ENCODE measurements around the gene WNT1.

WNT1 gene

GRCh38 chr12:48958049-48958388 is 20.1 kb upstream of the WNT1 start:
- no peak overlapping the region for H4K8ac ChIP-seq (ENCODE audit: low read length)
- no peak overlapping the region for H3K14ac ChIP-seq (ENCODE audit: low read length in 2 of 2)
- H3K4me2 ChIP-seq (ENCODE audit: low read length, poor library complexity, severe bottlenecking), result peak overlapping the region; percentile 70
- H3K4me3 ChIP-seq (ENCODE audit: insufficient read depth in 1 of 2, low read depth in 1 of 2, low read length in 2 of 2), result peak overlapping the region in 1 of 2 experiments; percentile 84
- H2BK12ac ChIP-seq (ENCODE audit: low read length in 2 of 2), result no peak overlapping the region
- no peak for DNase-seq
- H3K79me1 ChIP-seq (replicated peaks; ENCODE audit: low read length, poor library complexity, severe bottlenecking), result no peaks in the 10 kb centered on the region
- H2BK15ac ChIP-seq (ENCODE audit: low read depth, poor library complexity, severe bottlenecking), result no peak overlapping the region
- H3K4ac ChIP-seq (ENCODE audit: low read depth in 1 of 2, low read length in 2 of 2), result no peak overlapping the region
- H3K27ac ChIP-seq (ENCODE audit: low read length, poor library complexity, severe bottlenecking), result no peak overlapping the region
- no peak overlapping the region for H2AK5ac ChIP-seq (ENCODE audit: low read length, severe bottlenecking)
- H3K9ac ChIP-seq (ENCODE audit: low read length), result peak overlapping the region; percentile 85
- H3K23ac ChIP-seq (ENCODE audit: low read length in 2 of 2), result no peak overlapping the region
- peaks cover 8% of the 10 kb centered on the region for H3K4me1 ChIP-seq (ENCODE audit: control insufficient read depth, insufficient read depth, low read depth, low read length)
- H4K91ac ChIP-seq (ENCODE audit: low read length), result no peak overlapping the region
- WGBS, result 89% methylated on average over 1 of the region's 3 CpGs
- peaks cover 3 to 19% of the 10 kb centered on the region in 2 experiments for H3K36me3 ChIP-seq (ENCODE audit: control insufficient read depth in 1 of 2, insufficient read depth in 2 of 2, low read depth in 1 of 2, low read length in 2 of 2)
- no peak overlapping the region for H2BK120ac ChIP-seq (ENCODE audit: low read depth, low read length)
- H3K18ac ChIP-seq (ENCODE audit: low read depth in 1 of 2, low read length in 2 of 2), result no peak overlapping the region
- no peak overlapping the region for H2AFZ ChIP-seq (ENCODE audit: low read depth, low read length)
- no peaks in the 10 kb centered on the region for H3K9me3 ChIP-seq (ENCODE audit: control insufficient read depth, low read length)
- H3K27me3 ChIP-seq (ENCODE audit: control insufficient read depth in 1 of 2, insufficient read depth in 1 of 2, low read length in 2 of 2), result peaks cover 9 to 12% of the 10 kb centered on the region in 2 experiments
- H2BK5ac ChIP-seq (ENCODE audit: low read depth, low read length, poor library complexity, severe bottlenecking), result no peak overlapping the region

- Histone ChIP-seq H2BK120ac (ENCODE audit: low read depth, low read length) (no peak overlapping the region), H3K4me2 (ENCODE audit: low read length, poor library complexity, severe bottlenecking) (no peak overlapping the region), H2BK15ac (ENCODE audit: low read depth, poor library complexity, severe bottlenecking) (no peak overlapping the region), H3K79me1 (replicated peaks; ENCODE audit: low read length, poor library complexity, severe bottlenecking) (no peaks in the 10 kb centered on the region), H3K27me3 (ENCODE audit: control insufficient read depth in 1 of 2, insufficient read depth in 1 of 2, low read length in 2 of 2) (peaks cover 24 to 25% of the 10 kb centered on the region in 2 experiments), H3K9me3 (ENCODE audit: control insufficient read depth, low read length) (no peaks in the 10 kb centered on the region), H2BK5ac (ENCODE audit: low read depth, low read length, poor library complexity, severe bottlenecking) (no peak overlapping the region), H4K91ac (ENCODE audit: low read length) (no peak overlapping the region), H3K23ac (ENCODE audit: low read length in 2 of 2) (no peak overlapping the region), H3K4ac (ENCODE audit: low read depth in 1 of 2, low read length in 2 of 2) (no peak overlapping the region), H3K9ac (ENCODE audit: low read length) (no peak overlapping the region), H3K36me3 (ENCODE audit: control insufficient read depth in 1 of 2, insufficient read depth in 2 of 2, low read depth in 1 of 2, low read length in 2 of 2) (no peaks in the 10 kb centered on the region), H3K14ac (ENCODE audit: low read length in 2 of 2) (no peak overlapping the region), H3K4me1 (ENCODE audit: control insufficient read depth, insufficient read depth, low read depth, low read length) (peaks cover 4% of the 10 kb centered on the region), H2AK5ac (ENCODE audit: low read length, severe bottlenecking) (no peak overlapping the region), H4K8ac (ENCODE audit: low read length) (no peak overlapping the region), H2AFZ (ENCODE audit: low read depth, low read length) (no peak overlapping the region), H3K27ac (ENCODE audit: low read length, poor library complexity, severe bottlenecking) (no peak overlapping the region), H3K4me3 (ENCODE audit: insufficient read depth in 1 of 2, low read depth in 1 of 2, low read length in 2 of 2) (no peak overlapping the region), H3K18ac (ENCODE audit: low read depth in 1 of 2, low read length in 2 of 2) (no peak overlapping the region), H2BK12ac (ENCODE audit: low read length in 2 of 2) (no peak overlapping the region)
- DNase-seq, result no peak
- WGBS, result 71% methylated on average over 3 of the region's 3 CpGs
Measured at GRCh38 chr12:48960834-48961233, 17.3 kb upstream of the WNT1 start.

- Histone ChIP-seq H3K27me3 (ENCODE audit: control insufficient read depth in 1 of 2, insufficient read depth in 1 of 2, low read length in 2 of 2) (peaks cover 29 to 30% of the 10 kb centered on the region in 2 experiments), H2BK15ac (ENCODE audit: low read depth, poor library complexity, severe bottlenecking) (no peak overlapping the region), H3K9me3 (ENCODE audit: control insufficient read depth, low read length) (no peaks in the 10 kb centered on the region), H4K91ac (ENCODE audit: low read length) (no peak overlapping the region), H2AFZ (ENCODE audit: low read depth, low read length) (no peak overlapping the region), H2BK5ac (ENCODE audit: low read depth, low read length, poor library complexity, severe bottlenecking) (no peak overlapping the region), H3K36me3 (ENCODE audit: control insufficient read depth in 1 of 2, insufficient read depth in 2 of 2, low read depth in 1 of 2, low read length in 2 of 2) (no peaks in the 10 kb centered on the region), H3K79me1 (replicated peaks; ENCODE audit: low read length, poor library complexity, severe bottlenecking) (no peaks in the 10 kb centered on the region), H3K27ac (ENCODE audit: low read length, poor library complexity, severe bottlenecking) (no peak overlapping the region), H3K14ac (ENCODE audit: low read length in 2 of 2) (no peak overlapping the region), H3K4me2 (ENCODE audit: low read length, poor library complexity, severe bottlenecking) (no peak overlapping the region), H3K23ac (ENCODE audit: low read length in 2 of 2) (no peak overlapping the region), H3K4ac (ENCODE audit: low read depth in 1 of 2, low read length in 2 of 2) (no peak overlapping the region), H2AK5ac (ENCODE audit: low read length, severe bottlenecking) (no peak overlapping the region), H4K8ac (ENCODE audit: low read length) (no peak overlapping the region), H2BK12ac (ENCODE audit: low read length in 2 of 2) (no peak overlapping the region), H3K18ac (ENCODE audit: low read depth in 1 of 2, low read length in 2 of 2) (no peak overlapping the region), H3K4me3 (ENCODE audit: insufficient read depth in 1 of 2, low read depth in 1 of 2, low read length in 2 of 2) (no peak overlapping the region), H2BK120ac (ENCODE audit: low read depth, low read length) (no peak overlapping the region), H3K9ac (ENCODE audit: low read length) (no peak overlapping the region), H3K4me1 (ENCODE audit: control insufficient read depth, insufficient read depth, low read depth, low read length) (peaks cover 3% of the 10 kb centered on the region)
- no peak for DNase-seq
- WGBS, result 47% methylated on average over 4 of the region's 4 CpGs
Measured at GRCh38 chr12:48961331-48961730, 16.8 kb upstream of the WNT1 start.

DNA sequence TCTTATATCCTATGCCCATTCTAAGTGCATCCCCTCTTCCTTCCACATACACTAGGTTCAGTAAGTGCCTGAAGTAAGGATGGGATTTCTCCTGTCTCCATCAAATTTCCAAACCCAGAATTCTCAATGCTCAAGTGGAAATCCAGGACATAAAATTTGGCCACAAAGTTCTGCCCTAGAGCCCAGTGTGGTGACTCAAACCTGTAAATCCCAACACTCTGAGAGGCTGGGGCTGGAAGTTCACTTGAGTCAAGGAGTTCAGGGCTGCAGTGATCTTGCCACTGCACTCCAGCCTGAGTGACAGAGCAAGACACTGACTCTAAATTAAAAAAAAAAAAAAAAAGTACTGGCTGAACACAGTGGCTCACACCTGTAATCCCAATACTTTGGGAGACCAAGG is 16.3 kb upstream of the WNT1 start:
- peaks cover 3% of the 10 kb centered on the region for H3K4me1 ChIP-seq (ENCODE audit: control insufficient read depth, insufficient read depth, low read depth, low read length)
- peaks cover 34% of the 10 kb centered on the region in 2 experiments for H3K27me3 ChIP-seq (ENCODE audit: control insufficient read depth in 1 of 2, insufficient read depth in 1 of 2, low read length in 2 of 2)
- no peak overlapping the region for H2BK120ac ChIP-seq (ENCODE audit: low read depth, low read length)
- no peak overlapping the region for H4K8ac ChIP-seq (ENCODE audit: low read length)
- no peak overlapping the region for H3K4me3 ChIP-seq (ENCODE audit: insufficient read depth in 1 of 2, low read depth in 1 of 2, low read length in 2 of 2)
- H2BK15ac ChIP-seq (ENCODE audit: low read depth, poor library complexity, severe bottlenecking), result no peak overlapping the region
- H2BK5ac ChIP-seq (ENCODE audit: low read depth, low read length, poor library complexity, severe bottlenecking), result no peak overlapping the region
- no peak overlapping the region for H3K23ac ChIP-seq (ENCODE audit: low read length in 2 of 2)
- no peak overlapping the region for H4K91ac ChIP-seq (ENCODE audit: low read length)
- no peak overlapping the region for H3K18ac ChIP-seq (ENCODE audit: low read depth in 1 of 2, low read length in 2 of 2)
- no peak overlapping the region for H3K14ac ChIP-seq (ENCODE audit: low read length in 2 of 2)
- H3K9me3 ChIP-seq (ENCODE audit: control insufficient read depth, low read length), result no peaks in the 10 kb centered on the region
- H3K27ac ChIP-seq (ENCODE audit: low read length, poor library complexity, severe bottlenecking), result no peak overlapping the region
- H3K9ac ChIP-seq (ENCODE audit: low read length), result no peak overlapping the region
- H3K4me2 ChIP-seq (ENCODE audit: low read length, poor library complexity, severe bottlenecking), result no peak overlapping the region
- no peak overlapping the region for H2AK5ac ChIP-seq (ENCODE audit: low read length, severe bottlenecking)
- no peaks in the 10 kb centered on the region for H3K79me1 ChIP-seq (replicated peaks; ENCODE audit: low read length, poor library complexity, severe bottlenecking)
- H3K4ac ChIP-seq (ENCODE audit: low read depth in 1 of 2, low read length in 2 of 2), result no peak overlapping the region
- H3K36me3 ChIP-seq (ENCODE audit: control insufficient read depth in 1 of 2, insufficient read depth in 2 of 2, low read depth in 1 of 2, low read length in 2 of 2), result no peaks in the 10 kb centered on the region
- H2BK12ac ChIP-seq (ENCODE audit: low read length in 2 of 2), result no peak overlapping the region
- H2AFZ ChIP-seq (ENCODE audit: low read depth, low read length), result no peak overlapping the region
- DNase-seq, result no peak

Data from mesenchymal stem cell (in vitro differentiated cells and primary cell).